Measurements from ENCODE around the gene TACC2.

DNA sequence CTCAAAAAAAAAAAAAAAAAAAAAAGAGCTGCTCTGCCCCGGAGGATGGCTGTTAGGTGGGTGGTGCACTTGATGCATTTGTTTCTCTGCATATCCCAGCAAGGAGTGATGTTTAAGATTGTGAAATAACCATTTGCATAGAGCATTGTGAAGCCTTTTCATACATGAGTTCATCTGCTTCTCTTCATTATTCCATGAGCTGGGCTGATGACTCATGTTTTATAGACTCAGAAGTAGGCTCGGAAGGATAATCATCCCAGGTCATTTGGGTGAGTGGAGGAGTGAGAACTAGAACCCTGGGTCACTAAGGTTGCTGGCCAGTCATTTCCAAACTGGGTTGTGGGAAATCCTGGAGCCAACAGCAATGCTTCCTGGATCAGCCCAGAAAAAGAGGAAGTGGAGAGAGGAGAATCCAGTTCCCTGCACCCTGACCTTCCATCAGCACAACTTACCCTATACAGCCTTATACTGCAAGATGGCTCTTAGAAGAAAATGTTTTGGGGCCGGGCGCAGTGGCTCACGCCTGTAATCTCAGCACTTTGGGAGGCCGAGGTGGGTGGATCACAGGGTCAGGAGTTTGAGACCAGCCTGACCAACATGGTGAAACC is 45.3 kb downstream of the TACC2 start:
- TF ChIP-seq, protein P1, sequence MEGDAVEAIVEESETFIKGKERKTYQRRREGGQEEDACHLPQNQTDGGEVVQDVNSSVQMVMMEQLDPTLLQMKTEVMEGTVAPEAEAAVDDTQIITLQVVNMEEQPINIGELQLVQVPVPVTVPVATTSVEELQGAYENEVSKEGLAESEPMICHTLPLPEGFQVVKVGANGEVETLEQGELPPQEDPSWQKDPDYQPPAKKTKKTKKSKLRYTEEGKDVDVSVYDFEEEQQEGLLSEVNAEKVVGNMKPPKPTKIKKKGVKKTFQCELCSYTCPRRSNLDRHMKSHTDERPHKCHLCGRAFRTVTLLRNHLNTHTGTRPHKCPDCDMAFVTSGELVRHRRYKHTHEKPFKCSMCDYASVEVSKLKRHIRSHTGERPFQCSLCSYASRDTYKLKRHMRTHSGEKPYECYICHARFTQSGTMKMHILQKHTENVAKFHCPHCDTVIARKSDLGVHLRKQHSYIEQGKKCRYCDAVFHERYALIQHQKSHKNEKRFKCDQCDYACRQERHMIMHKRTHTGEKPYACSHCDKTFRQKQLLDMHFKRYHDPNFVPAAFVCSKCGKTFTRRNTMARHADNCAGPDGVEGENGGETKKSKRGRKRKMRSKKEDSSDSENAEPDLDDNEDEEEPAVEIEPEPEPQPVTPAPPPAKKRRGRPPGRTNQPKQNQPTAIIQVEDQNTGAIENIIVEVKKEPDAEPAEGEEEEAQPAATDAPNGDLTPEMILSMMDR (IDR thresholded peaks at IDR 0.05 in 2 of 3, conservative IDR thresholded peaks at IDR 0.05 in 1 of 3; ENCODE audit: insufficient read depth in 2 of 3, low read depth in 1 of 3, low read length in 3 of 3), result no peak
- TF ChIP-seq TGIF2 (CRISPR knock-in tag; IDR thresholded peaks at IDR 0.05) (no peak), MYC (IDR thresholded peaks at IDR 0.05; ENCODE audit: low read depth, low read length) (no peak), MYC (CRISPR knock-in tag; IDR thresholded peaks at IDR 0.05; ENCODE audit: borderline replicate concordance, low read depth) (no peak), ZSCAN29 (IDR thresholded peaks at IDR 0.05) (no peak), ZNF124 (CRISPR knock-in tag; IDR thresholded peaks at IDR 0.05) (no peak)
- TF ChIP-seq, protein P2, sequence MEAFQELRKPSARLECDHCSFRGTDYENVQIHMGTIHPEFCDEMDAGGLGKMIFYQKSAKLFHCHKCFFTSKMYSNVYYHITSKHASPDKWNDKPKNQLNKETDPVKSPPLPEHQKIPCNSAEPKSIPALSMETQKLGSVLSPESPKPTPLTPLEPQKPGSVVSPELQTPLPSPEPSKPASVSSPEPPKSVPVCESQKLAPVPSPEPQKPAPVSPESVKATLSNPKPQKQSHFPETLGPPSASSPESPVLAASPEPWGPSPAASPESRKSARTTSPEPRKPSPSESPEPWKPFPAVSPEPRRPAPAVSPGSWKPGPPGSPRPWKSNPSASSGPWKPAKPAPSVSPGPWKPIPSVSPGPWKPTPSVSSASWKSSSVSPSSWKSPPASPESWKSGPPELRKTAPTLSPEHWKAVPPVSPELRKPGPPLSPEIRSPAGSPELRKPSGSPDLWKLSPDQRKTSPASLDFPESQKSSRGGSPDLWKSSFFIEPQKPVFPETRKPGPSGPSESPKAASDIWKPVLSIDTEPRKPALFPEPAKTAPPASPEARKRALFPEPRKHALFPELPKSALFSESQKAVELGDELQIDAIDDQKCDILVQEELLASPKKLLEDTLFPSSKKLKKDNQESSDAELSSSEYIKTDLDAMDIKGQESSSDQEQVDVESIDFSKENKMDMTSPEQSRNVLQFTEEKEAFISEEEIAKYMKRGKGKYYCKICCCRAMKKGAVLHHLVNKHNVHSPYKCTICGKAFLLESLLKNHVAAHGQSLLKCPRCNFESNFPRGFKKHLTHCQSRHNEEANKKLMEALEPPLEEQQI (IDR thresholded peaks at IDR 0.05), result no peak
- TF ChIP-seq, protein P3, sequence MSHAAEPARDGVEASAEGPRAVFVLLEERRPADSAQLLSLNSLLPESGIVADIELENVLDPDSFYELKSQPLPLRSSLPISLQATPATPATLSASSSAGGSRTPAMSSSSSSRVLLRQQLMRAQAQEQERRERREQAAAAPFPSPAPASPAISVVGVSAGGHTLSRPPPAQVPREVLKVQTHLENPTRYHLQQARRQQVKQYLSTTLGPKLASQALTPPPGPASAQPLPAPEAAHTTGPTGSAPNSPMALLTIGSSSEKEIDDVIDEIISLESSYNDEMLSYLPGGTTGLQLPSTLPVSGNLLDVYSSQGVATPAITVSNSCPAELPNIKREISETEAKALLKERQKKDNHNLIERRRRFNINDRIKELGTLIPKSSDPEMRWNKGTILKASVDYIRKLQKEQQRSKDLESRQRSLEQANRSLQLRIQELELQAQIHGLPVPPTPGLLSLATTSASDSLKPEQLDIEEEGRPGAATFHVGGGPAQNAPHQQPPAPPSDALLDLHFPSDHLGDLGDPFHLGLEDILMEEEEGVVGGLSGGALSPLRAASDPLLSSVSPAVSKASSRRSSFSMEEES (CRISPR knock-in tag; IDR thresholded peaks at IDR 0.05), result no peak
- TF ChIP-seq, protein P4, sequence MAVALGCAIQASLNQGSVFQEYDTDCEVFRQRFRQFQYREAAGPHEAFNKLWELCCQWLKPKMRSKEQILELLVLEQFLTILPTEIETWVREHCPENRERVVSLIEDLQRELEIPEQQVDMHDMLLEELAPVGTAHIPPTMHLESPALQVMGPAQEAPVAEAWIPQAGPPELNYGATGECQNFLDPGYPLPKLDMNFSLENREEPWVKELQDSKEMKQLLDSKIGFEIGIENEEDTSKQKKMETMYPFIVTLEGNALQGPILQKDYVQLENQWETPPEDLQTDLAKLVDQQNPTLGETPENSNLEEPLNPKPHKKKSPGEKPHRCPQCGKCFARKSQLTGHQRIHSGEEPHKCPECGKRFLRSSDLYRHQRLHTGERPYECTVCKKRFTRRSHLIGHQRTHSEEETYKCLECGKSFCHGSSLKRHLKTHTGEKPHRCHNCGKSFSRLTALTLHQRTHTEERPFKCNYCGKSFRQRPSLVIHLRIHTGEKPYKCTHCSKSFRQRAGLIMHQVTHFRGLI (CRISPR knock-in tag; IDR thresholded peaks at IDR 0.05), result no peak
